Fibroblast of lung (primary cell): ENCODE data around the gene NCAM2.

ENCODE experiments used
- CTCF ChIP-seq, 2 donors: IDR thresholded peaks in 1 of 2; conservative IDR thresholded peaks in 1 of 2; 1 replicate in 1 of 2; 2 replicates in 1 of 2; pipeline ENCODE4 v1.5.1; 2011 to 2012; ENCODE audit warnings: low read length in 2 of 2, control low read depth in 1 of 2, inconsistent platforms in 1 of 2, low read depth in 1 of 2, mild to moderate bottlenecking in 1 of 2
- EZH2 ChIP-seq: IDR thresholded peaks from 2 replicates; pipeline ENCODE4 v1.5.1; 2012; ENCODE audit warnings: low read length, control low read depth, mild to moderate bottlenecking; ENCODE audit errors: missing control alignments

- no peak for TF ChIP-seq CTCF (conservative IDR thresholded peaks at IDR 0.05 in 1 of 2, IDR thresholded peaks at IDR 0.05 in 1 of 2; ENCODE audit: low read depth in 1 of 2, low read length in 2 of 2)
- TF ChIP-seq EZH2: no peak
These were observed 215.1 kb downstream of the NCAM2 start for GRCh38 chr21:21213297-21213696.
